ENCODE results near the gene ARHGAP6.

- no peak for TF ChIP-seq CTCF (conservative IDR thresholded peaks at IDR 0.05; ENCODE audit: low read depth in 2 of 2)
- no peak for TF ChIP-seq POLR2AphosphoS5 (IDR thresholded peaks at IDR 0.05; ENCODE audit: low read depth)
- no peak for TF ChIP-seq EZH2 (IDR thresholded peaks at IDR 0.05; ENCODE audit: low read depth, unreplicated experiment)
Measured at GRCh38 chrX:11585174-11585573, 80.5 kb downstream of the ARHGAP6 start.
